Endothelial cell of umbilical vein (primary cell): ENCODE results near the gene ADGRD1. TPM values are rescaled to one million over a fixed set of nuclear protein-coding genes. Genes with fewer than 3 reads are reported as not detected.

ENCODE experiments used
- BruUV-seq: library from RNA; stranded (reverse); fragments of 400-500 nt; replicated peaks from 2 replicates; lab custom pipeline; 2021; lab: Mats Ljungman, UMichigan
- CTCF ChIA-PET: fragments of 300-600, 350-600 bp; sonication (Branson Sonifier 250); formaldehyde crosslinking; loops from one replicate; lab custom pipeline; 2021; ENCODE audit warnings: antibody characterized with exemption, inconsistent platforms; lab: Charles Lee
- POLR2A ChIA-PET: fragments of 300-600, 350-600 bp; sonication (Branson Sonifier 250); formaldehyde crosslinking; loops from one replicate; lab custom pipeline; 2021; ENCODE audit warnings: antibody characterized with exemption, inconsistent platforms; lab: Charles Lee
- DNase-seq: peaks from one replicate; pipeline ENCODE4 v3.0.0-alpha.2; 2011; ENCODE audit warnings: low read depth, low spot score
- FAIRE-seq: peaks from 2 replicates; lab custom pipeline; 2011; peaks lifted over from hg19 to GRCh38; lab: Jason Lieb, UNC
- H2AFZ ChIP-seq: 2 replicates; pipeline ENCODE4 v1.6.0; 2012; ENCODE audit warnings: low read depth, low read length, control low read depth, inconsistent platforms
- H3K27ac ChIP-seq: 2 replicates; pipeline ENCODE4 v1.5.1; 2011; ENCODE audit warnings: low read depth, mild to moderate bottlenecking, control low read depth, low read length, moderate library complexity; ENCODE audit not compliant: insufficient read depth
- H3K27me3 ChIP-seq, 2 experiments: 2 replicates each; pipeline versions ENCODE4 v1.6.0 to v1.6.1; 2011; ENCODE audit warnings: low read length in 2 of 2, mixed read lengths in 1 of 2; ENCODE audit not compliant: control insufficient read depth in 2 of 2, insufficient read depth in 2 of 2
- H3K36me3 ChIP-seq, 2 experiments: 2 replicates in 1 of 2; 3 replicates in 1 of 2; pipeline ENCODE4 v1.5.1; 2011; ENCODE audit warnings: low read length in 2 of 2, mild to moderate bottlenecking in 1 of 2, moderate library complexity in 1 of 2; ENCODE audit not compliant: control insufficient read depth in 2 of 2, insufficient read depth in 2 of 2; ENCODE audit errors: extremely low read depth in 1 of 2
- H3K4me1 ChIP-seq: 3 replicates; pipeline ENCODE4 v1.5.1; 2011; ENCODE audit warnings: mild to moderate bottlenecking, low read length; ENCODE audit not compliant: control insufficient read depth, insufficient read depth; ENCODE audit errors: extremely low read depth
- H3K4me2 ChIP-seq: 2 replicates; pipeline ENCODE4 v1.6.1; 2011; ENCODE audit warnings: low read length, control low read depth, mixed read lengths; ENCODE audit not compliant: insufficient read depth
- H3K4me3 ChIP-seq, 3 experiments: fragments of 200-600 bp in 1 of 3; sonication (generic), shearing (Covaris generic) in 1 of 3; replicated peaks in 1 of 3; 2 replicates each; pipeline ENCODE4 v1.5.1; 2011 to 2016; ENCODE audit warnings: control low read depth in 3 of 3, low read length in 3 of 3, mild to moderate bottlenecking in 2 of 3, inconsistent platforms in 1 of 3, low read depth in 1 of 3, moderate library complexity in 1 of 3; ENCODE audit not compliant: insufficient read depth in 1 of 3
- H3K79me2 ChIP-seq: 2 replicates; pipeline ENCODE4 v1.6.0; 2012; ENCODE audit warnings: low read length, inconsistent platforms; ENCODE audit not compliant: control insufficient read depth, insufficient read depth
- H3K9ac ChIP-seq: replicated peaks from 2 replicates; pipeline ENCODE3; 2011; ENCODE audit warnings: low read length, control low read depth; ENCODE audit not compliant: insufficient read depth; ENCODE audit errors: extremely low read depth
- H3K9me1 ChIP-seq: replicated peaks from 3 replicates; pipeline ENCODE4 v1.6.0; 2011; ENCODE audit warnings: mild to moderate bottlenecking, low read length; ENCODE audit not compliant: control insufficient read depth, insufficient read depth; ENCODE audit errors: extremely low read depth
- H3K9me3 ChIP-seq: replicated peaks from 2 replicates; pipeline ENCODE4 v1.5.1; 2012; ENCODE audit warnings: low read length, inconsistent platforms; ENCODE audit not compliant: control insufficient read depth, insufficient read depth
- H4K20me1 ChIP-seq: replicated peaks from 2 replicates; pipeline ENCODE3; 2011; ENCODE audit warnings: mild to moderate bottlenecking, low read length; ENCODE audit not compliant: control insufficient read depth, insufficient read depth; ENCODE audit errors: extremely low read depth
- CTCF ChIP-seq, 2 donors: IDR thresholded peaks; 1 replicate in 1 of 2; 2 replicates in 1 of 2; pipeline ENCODE4 v1.5.1; 2011; ENCODE audit warnings: low read length in 2 of 2, mild to moderate bottlenecking in 2 of 2, moderate library complexity in 2 of 2, control low read depth in 1 of 2, inconsistent platforms in 1 of 2, low read depth in 1 of 2; ENCODE audit not compliant: insufficient read depth in 1 of 2; ENCODE audit errors: extremely low read depth in 1 of 2
- EZH2 ChIP-seq: IDR thresholded peaks from 2 replicates; pipeline ENCODE4 v1.6.1; 2012; ENCODE audit warnings: borderline replicate concordance, low read depth, mild to moderate bottlenecking, moderate library complexity, low read length, inconsistent platforms; ENCODE audit not compliant: severe bottlenecking
- FOS ChIP-seq: IDR thresholded peaks from 2 replicates; pipeline ENCODE4 v1.6.1; 2011; ENCODE audit warnings: mild to moderate bottlenecking, low read length, moderate library complexity, borderline replicate concordance; ENCODE audit not compliant: insufficient read depth
- GATA2 ChIP-seq: IDR thresholded peaks from 2 replicates; pipeline ENCODE4 v1.7.0; 2011; ENCODE audit warnings: low read depth, mild to moderate bottlenecking, moderate library complexity, mixed read lengths, low read length; ENCODE audit not compliant: insufficient read length, insufficient read depth
- JUN ChIP-seq: IDR thresholded peaks from 2 replicates; pipeline ENCODE4 v1.6.1; 2011; ENCODE audit warnings: borderline replicate concordance, low read depth; ENCODE audit not compliant: insufficient read length, insufficient read depth
- MAX ChIP-seq: IDR thresholded peaks from 2 replicates; pipeline ENCODE4 v1.6.1; 2011; ENCODE audit not compliant: insufficient read depth, insufficient read length
- MYC ChIP-seq: IDR thresholded peaks from one replicate; pipeline ENCODE4 v1.6.1; 2011; ENCODE audit warnings: mild to moderate bottlenecking, low read depth, low read length
- POLR2A ChIP-seq: IDR thresholded peaks from 2 replicates; pipeline ENCODE4 v1.6.1; 2012; ENCODE audit warnings: low read depth, mild to moderate bottlenecking, control low read depth, low read length
- POLR2AphosphoS5 ChIP-seq: IDR thresholded peaks from 2 replicates; pipeline ENCODE4 v1.6.1; 2012; ENCODE audit warnings: low read depth, mild to moderate bottlenecking, control low read depth, low read length, moderate library complexity; ENCODE audit not compliant: insufficient read depth
- dilution Hi-C: fragments of 300-500 bp; cut with MboI; formaldehyde crosslinking; loops from one replicate; pipeline ENCODE4 v1.15.0; 2019; ENCODE audit warnings: low sequenced_read_pairs; ENCODE audit not compliant: extremely low pct_ligation_motif_present
- intact Hi-C: fragments of 100-400 bp; cut with micrococcal nuclease; formaldehyde crosslinking; loops from one replicate; pipeline ENCODE4 v1.10.0; 2022
- polyA plus RNA-seq, 4 experiments: library from polyadenylated mRNA; depleted of rRNA in 3 of 4; stranded (reverse) in 3 of 4; unstranded in 1 of 4; fragments of >200 nt; gene quantifications; 2 replicates each; pipeline versions ENCODE4 v1.2.1 to v1.2.3, GENCODE V29; 2011 to 2012; ENCODE audit warnings: missing spikeins in 1 of 4
- total RNA-seq: library from RNA; stranded (reverse); gene quantifications from 2 replicates; pipeline ENCODE4 v1.2.3, GENCODE V29; 2021

Gene ADGRD1
- total and polyA plus RNA-seq, 2 donors (not counting 3 experiments of a cell fraction or from before 2014, with no cell fraction given) = 0.07 TPM; not detected in 1

- ChIA-PET CTCF (no interaction called here), POLR2A (no interaction called here)
- Histone ChIP-seq H3K27me3 (no peaks in the 10 kb centered on the region), H3K4me2 (no peak overlapping the region), H3K27ac (no peak overlapping the region), H3K4me3 (no peak overlapping the region), H3K79me2 (no peaks in the 10 kb centered on the region), H3K4me1 (no peaks in the 10 kb centered on the region), H3K9ac (no peak overlapping the region), H3K9me1 (no peaks in the 10 kb centered on the region), H3K36me3 (no peaks in the 10 kb centered on the region), H2AFZ (no peak overlapping the region), H3K9me3 (no peaks in the 10 kb centered on the region), H4K20me1 (no peaks in the 10 kb centered on the region)
- DNase-seq = no peak
- intact Hi-C loops (no loop called here), dilution Hi-C loops (no loop called here)
- no TSS peak for BruUV-seq
- FAIRE-seq = no peak
- no peak for TF ChIP-seq JUN
- no peak for TF ChIP-seq CTCF (IDR thresholded peaks at IDR 0.05; ENCODE audit: extremely low read depth in 1 of 2, insufficient read depth in 1 of 2, low read depth in 1 of 2, low read length in 2 of 2)
- TF ChIP-seq EZH2 = no peak
- TF ChIP-seq POLR2A = no peak
- no peak for TF ChIP-seq GATA2
- no peak for TF ChIP-seq MYC
- no peak for TF ChIP-seq MAX
- TF ChIP-seq FOS = no peak
- no peak for TF ChIP-seq POLR2AphosphoS5
Observed at GRCh38 chr12:131147894-131148293, 194.2 kb downstream of the ADGRD1 start.
